NCI-H748 (cell line): Measurements from ENCODE around the gene TRAF5.
A peak's percentile ranks its signal among the peaks of the same experiment; 100 is the strongest.

Source experiments
- DNase-seq: peaks from one replicate; lab custom pipeline; 2025; ENCODE audit not compliant: unreplicated experiment; lab: John Stamatoyannopoulos, UW

Gene TRAF5

GRCh38 chr1:211416628-211417323 lies 90.1 kb downstream of the TRAF5 start:
- peak; percentile 60 for DNase-seq

DNA sequence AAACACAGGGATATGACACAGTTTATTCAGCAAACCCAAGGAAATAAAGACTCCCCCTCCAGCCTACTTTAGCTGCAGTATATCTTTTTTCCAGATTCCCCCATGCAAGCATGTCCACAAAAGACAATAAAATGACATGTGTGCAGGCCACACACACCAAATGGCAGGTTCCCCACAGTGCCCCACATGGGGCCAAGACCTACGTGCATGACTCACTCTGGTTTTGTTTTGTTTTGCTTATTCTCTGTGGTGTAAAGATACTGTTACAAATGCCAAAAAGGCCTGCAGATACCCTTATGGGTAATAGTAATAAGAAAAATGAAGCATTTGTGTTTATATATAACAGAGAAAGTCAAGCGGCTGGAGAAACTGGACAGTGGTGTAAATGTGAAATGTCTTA lies 93.8 kb downstream of the TRAF5 start:
- no peak for DNase-seq

DNA sequence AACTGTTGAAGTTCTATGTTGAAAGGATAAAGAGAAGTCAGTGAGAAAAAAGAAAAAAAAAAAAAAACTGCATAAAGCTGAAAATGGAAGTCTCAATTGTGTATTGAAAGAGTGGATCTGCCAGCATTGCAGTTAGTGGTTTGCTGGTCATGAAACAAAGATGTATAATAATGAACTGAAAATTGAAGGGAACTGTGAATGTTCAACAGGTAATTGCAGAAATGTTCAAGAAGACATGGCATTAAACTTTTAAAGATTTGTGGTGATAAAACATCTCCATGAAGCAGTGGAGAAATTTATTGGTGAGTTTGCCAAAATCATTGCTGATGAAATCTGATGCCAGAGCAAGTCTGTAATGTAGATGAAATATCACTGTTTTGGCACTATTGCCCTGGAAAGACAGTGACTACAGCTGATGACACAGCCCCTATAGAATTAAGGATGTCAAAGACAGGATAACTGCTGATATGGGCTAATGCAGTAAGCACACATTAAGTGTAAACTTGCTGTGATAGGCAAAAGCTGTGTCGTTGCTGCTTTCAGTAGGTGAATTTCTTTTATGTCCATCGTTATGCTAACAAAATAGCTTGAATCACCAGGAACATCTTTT lies 94.3 kb downstream of the TRAF5 start:
- no peak for DNase-seq

DNA sequence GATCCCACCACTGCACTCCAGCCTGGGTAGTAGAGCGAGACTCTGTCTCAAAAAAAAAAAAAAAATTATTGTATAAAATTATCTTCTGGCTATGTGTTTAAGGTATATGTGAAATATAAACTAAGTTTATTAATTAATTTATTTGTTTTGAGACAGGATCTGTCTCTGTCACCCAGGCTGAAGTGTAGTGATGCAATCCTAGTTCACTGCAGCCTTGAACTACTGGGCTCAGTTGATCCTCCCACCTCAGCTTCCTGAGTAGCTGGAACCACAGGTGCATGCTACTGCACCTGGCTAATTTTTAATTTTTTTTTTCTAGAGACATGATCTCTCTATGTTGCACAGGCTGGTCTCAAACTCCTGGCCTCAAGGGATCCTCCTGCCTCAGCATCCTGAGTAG lies 97.4 kb downstream of the TRAF5 start:
- DNase-seq, result no peak
